Thyroid gland (tissue), 4 donors: ENCODE measurements around the gene SAT1.

Experiments
- CTCF ChIP-seq, 6 experiments: fragments of 200-600 bp in 3 of 6; fragments of 450-650 bp in 3 of 6; sonication (generic) in 3 of 6; IDR thresholded peaks; one replicate each; pipeline ENCODE4 v1.5.1; 2016 to 2019; ENCODE audit warnings: antibody characterized with exemption in 6 of 6, mild to moderate bottlenecking in 2 of 6, inconsistent platforms in 1 of 6, moderate library complexity in 1 of 6
- POLR2A ChIP-seq, 2 donors: fragments of 450-650 bp; IDR thresholded peaks; one replicate each; pipeline ENCODE4 v1.6.1; 2017; ENCODE audit warnings: antibody characterized with exemption in 2 of 2, mild to moderate bottlenecking in 2 of 2, moderate library complexity in 1 of 2

GRCh38 chrX:23811108-23811651, 28.2 kb downstream of the SAT1 start:
- TF ChIP-seq POLR2A (IDR thresholded peaks at IDR 0.05) (no peak), CTCF (IDR thresholded peaks at IDR 0.05) (no peak)
